HG02763 (cell line): Measurements from ENCODE around the gene HES3.
"Not testable (repeated sequence)": the region's sequence is repeated elsewhere in the genome, so short reads cannot be mapped to it uniquely, and the experiment has no call there.

Experiments
- ATAC-seq: cut with Tn5 transposase; IDR thresholded peaks from one replicate; pipeline ENCODE4 v1.9.1; 2021; ENCODE audit warnings: mild to moderate bottlenecking, moderate library complexity; ENCODE audit not compliant: unreplicated experiment

Gene HES3

DNA sequence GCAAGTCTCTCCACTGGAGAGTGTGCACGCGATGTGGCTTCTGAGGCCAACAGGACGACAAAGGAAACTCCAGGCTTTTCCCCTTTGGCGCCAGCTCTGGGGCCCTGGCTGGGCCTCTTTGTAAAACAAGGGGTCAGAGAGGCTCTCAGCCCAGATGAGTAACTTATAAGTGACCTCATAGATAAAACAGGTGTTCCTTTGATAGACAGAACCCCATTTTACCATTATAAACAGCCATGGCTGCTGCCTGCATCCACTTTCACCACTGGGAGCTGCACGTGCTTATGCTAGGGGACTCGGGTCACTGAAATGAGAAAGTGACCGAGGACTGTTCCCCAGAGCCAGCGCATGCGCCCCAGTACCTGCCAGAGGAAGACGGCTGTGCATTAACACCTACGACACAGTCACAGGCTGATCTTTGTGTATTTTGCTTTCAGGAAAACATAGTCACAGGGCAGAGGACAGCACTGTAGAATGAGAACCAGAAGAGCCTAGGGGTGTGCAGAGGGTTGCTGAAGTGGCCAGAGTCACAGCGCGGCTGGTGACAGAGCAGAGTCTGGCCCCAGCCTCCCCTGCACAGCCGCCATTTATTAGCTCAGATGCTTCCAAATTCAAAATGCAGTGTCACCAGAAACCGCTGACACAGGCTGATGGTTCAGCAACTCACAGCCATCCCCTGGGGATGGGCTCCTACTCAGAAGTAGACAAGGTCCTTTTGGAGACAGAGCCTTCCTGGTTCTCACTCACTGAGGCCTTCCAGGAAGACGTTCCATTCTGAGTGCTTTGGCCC lies 25.4 kb upstream of the HES3 start:
- ATAC-seq, result no peak

DNA sequence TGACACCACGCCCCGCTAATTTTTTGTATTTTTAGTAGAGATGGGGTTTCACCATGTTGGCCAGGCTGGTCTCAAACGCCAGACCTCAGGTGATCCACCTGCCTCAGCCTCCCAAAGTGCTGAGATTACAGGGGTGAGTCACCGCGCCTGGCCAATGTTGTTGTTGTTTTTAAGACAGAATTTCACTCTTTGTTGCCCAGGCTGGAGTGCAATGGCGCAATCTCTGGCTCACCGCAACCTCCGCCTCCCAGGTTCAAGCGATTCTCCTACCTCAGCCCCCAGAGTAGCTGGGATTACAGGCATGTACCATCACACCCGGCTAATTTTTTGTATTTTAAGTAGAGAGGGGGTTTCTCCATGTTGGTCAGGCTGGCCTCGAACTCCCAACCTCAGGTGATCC lies 24.3 kb upstream of the HES3 start:
- not testable (repeated sequence) for ATAC-seq

GRCh38 chr1:6220236-6220635 lies 23.7 kb upstream of the HES3 start:
- no peak for ATAC-seq

DNA sequence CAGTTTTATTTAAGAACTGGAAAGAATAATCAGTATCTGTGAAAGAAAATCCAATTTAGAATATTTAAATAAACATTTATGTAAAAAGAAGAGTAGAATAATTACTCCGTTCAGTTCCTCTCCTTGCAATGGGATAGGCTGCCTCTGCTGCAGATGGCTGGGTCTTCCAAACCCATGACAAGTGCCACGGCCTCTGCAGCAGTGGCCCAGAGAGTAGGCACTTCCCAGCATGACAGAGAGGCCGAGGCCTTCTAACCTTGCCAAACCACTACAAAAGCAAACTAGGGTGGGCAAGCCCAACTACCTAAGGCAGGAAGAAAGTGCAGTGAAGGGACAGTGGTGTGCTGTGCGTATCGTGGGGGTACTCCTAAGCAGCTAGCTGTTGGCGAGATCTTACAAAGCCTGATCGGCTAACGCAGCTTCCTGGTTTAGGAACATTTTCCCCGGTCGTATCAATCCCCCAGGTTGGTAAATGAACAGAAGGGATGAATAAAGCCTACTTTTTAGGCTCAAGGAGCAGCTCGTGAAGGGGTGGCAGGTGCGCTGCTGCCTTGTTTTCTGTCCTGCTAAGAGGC lies 22.7 kb upstream of the HES3 start:
- no peak for ATAC-seq

GRCh38 chr1:6222636-6223035 lies 21.3 kb upstream of the HES3 start:
- no peak for ATAC-seq

- ATAC-seq, result no peak
These were observed 20.4 kb upstream of the HES3 start for GRCh38 chr1:6223617-6224016.

DNA sequence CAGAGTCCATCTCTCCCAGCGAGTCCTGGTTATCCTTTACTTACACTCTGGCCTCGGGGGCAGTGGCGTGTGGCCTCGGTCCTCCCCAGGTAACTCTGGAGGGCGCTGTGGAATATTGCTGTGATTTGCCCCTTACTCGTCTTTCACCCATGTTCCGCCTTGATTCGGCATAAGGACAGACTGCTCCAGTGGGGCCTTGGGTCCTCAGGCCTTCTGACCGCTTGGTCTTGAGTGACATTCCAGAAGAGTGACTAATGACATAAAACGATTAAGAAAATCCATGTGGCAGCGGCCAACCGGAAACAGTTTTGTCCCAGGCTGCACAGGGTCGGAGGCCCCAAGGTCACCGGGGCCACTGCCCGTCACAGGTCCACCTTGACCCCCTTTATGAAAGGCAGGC lies 19.3 kb upstream of the HES3 start:
- no peak for ATAC-seq

DNA sequence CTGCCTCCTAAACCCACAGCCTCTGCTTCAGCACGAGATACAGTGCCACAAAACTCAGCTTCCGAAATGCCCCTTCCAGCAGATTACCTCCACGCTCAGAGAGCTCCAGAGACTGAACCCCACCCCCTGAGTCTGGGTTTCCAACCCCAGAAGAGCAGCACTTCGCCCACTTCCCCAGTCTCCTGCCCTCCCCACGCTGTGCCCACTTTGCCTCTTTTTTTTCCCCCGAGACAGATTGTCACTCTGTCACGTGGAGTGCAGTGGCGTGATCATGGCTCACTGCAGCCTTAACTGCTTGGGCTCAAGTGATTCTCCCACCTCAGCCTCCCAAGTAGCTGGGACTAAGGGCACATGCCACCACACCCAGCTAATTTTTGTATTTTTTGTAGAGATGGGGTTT lies 18.3 kb upstream of the HES3 start:
- ATAC-seq, result no peak

DNA sequence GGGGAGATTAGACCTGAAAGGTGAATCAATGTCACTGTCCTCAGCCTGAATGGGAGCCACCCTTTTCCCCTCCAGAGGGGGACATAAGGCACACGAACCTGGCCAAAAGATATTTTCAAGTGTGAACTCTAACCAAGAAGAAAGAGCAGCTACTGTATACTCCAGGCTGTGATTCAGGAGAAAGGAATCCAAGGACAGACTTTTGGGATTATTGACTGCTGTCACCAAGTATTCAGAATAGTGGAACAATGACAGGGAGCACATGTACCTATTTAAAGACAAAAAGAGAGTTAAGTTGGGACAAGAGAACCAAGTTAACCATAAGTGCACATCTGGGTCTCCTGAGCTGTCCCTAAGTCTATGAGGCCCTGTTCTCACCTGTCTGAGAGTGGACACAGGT lies 10.6 kb upstream of the HES3 start:
- ATAC-seq, result no peak

DNA sequence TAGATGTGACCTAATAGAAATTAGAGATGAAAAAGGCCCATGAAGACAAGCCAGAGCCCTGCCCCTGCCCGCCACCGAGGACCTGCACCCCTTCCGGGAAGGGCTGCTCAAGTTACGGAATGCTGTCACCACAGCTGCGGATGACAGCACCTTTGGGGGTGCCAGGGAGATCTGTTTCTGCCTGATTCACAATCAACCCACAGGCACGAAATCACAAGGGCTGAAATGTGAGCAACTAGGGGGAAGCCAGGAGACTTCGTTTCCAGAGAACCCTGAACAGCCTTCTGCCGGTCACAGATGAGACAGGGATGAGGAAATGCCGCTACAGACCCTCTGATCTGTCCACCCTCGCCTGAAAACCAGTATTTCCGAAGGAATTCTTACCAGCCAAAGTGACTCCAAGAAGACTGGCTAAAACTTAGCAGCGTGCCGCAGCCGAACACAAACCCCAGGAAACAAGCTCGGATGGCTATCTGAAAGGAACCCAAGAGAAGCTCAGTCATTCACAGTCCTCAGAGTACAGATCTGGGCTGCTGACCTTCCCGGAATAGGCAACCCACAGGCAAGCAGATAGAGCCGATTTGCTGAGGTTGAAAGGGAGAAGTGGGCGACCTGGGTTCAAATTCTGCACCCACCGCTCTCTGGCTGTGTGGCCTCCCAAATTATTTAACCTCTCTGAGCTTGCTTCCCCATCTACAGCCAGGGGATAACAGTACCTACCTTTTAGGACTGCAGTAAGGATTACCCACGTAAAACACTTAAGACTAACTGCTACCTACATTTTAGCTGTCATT lies 9.3 kb upstream of the HES3 start:
- no peak for ATAC-seq

- ATAC-seq, result no peak
These were observed 8.7 kb upstream of the HES3 start for GRCh38 chr1:6235296-6235677.

GRCh38 chr1:6237093-6237492 lies 6.9 kb upstream of the HES3 start:
- ATAC-seq, result no peak

- ATAC-seq, result no peak
These were observed 4.7 kb upstream of the HES3 start for GRCh38 chr1:6239213-6239752.

DNA sequence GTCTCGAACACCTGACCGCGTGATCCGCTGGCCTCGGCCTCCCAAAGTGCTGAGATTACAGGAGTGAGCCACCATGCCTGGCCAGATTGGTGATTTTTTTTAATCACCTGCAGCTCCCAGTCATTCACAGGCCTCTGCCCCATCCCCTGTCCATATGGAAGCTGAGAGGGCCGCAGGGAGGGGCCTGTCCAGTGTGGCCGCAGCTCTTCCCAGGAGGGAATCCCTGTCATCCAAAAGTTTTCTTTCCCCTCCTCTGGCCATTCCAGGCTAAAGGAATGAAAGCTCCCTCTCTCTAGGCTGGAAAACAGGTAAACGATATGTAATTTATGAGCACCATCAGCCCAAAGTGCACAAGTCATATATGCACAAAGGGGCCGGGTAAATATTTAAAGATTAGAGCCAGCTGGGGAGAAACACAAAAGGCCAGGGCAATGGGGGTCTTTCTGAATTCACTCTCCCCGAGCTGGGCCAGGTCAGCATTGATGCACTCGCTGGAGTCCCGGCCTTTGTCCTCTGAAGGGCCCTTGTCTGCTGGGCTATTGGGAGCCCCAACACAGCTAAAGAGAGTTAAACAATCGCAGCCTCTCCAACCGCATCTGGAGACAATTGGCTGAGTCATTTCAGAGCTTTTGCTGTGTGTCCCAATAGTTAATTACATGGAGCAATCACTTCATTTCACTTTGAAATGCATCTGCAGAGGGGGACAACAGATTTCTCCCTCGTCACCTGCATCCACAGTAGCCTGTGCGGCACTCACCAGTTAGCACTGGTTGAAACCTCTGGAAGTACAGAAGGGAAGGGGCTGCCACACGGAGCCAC lies 3.8 kb upstream of the HES3 start:
- no peak for ATAC-seq

DNA sequence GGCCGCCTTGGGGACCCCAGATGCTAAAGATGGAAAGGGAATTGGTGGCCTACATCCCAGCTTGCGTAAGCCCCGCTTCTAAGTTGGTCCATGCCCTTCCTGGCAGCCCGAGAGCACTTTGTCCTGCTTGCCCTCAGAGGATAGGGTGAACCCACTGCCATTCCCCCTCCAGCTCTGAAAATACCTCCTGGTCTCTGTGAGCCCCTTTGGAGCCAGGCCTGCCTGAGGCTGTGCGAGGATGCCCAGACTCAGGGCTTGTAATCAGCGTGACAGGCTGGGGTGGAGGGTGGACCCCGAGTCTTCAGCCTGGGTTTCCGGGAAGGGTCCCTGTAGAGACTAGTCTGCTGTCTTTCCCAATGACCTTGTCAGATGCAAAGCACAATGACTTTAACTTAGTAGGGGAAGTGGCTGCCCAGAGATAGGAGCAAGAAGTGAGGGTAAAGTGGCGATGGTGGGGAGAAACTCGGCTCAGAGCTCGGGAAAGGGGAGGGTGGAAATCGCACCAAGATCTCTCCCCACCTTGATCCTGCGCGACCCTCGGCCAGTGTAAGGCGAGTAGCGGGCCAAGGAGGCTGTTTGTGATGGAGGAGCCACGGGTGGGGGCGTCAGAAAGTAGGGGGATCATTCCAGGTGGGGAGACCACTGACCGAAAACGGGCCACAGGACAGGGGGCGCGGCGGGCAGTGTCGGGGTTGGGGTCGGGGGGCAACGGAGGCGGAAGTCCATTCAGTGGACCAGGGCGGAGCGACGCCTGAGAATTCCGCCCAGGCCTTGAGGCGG lies 2.7 kb upstream of the HES3 start:
- ATAC-seq, result no peak

DNA sequence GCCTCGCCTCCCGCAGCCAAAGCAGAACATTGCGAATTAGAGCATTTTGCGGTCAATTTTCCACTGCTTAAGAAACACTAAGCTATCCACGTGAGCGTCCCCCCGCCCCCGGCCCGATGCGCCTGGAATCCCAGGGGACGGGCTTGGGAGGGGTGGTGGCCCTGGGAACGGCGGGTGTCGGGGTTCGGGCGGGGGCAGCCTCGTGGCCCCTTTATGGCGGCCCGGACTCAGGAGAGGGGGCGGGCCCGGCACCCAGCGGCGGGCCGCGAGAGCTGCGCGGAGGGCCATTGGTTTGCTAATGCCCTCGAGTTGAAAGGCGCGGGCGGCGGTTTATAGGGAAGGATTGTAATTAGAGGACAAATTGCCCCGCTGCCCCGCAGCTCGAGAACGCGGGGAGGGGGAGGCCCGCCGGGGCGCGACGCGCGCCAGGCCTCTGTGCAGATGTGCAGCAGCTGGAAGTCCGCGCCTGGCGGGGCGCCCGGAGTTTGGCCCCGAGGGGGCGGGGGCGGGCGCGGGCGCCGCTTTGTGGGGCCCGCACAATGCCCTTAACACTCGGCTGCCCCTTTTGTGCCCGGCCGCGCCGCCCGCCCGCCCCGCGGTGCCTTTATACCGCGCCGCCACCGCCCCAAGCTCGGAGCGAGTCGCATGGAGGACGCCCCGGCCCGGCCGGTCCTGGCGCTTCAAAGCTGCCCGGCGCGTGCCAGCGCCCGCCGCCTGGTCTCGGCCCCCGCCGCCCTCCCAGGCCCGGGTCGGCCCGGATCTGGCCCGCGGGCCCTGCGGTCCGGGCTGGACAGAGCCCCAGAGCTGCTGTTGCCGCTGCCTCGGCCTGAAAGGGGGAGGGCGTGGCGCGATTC lies 1.9 kb upstream of the HES3 start:
- no peak for ATAC-seq

GRCh38 chr1:6243053-6243834 lies 735 bp upstream of the HES3 start:
- ATAC-seq, result no peak

- ATAC-seq, result no peak
These were observed 546 bp downstream of the HES3 start for GRCh38 chr1:6244401-6245049.
